ENCODE results near the gene POP5. TPM values are rescaled to one million over a fixed set of nuclear protein-coding genes. Genes with fewer than 3 reads are reported as not detected.

Gene POP5
- total and polyA plus RNA-seq, 4 experiments from 2014 or later: 70.4 to 91.6 (median 80.0) TPM

DNA sequence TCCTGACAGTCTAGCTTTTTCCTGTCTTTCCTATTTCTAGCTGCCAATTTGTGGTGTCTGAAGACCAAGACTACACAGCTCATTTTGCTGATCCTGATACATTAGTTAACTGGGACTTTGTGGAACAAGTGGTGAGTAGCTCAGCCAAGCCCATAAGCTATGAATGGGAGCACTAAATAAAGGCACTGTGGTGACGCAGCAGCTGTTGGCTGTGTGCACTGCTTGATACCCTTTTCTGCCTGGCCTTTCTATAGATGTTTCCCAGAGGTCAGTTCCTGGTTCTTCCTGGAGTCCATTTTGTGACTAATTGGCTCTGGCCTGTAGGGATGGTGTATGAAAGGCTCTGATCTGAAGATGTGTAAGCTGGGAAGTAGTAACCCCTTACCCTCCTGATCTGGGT, 26.5 kb downstream of the POP5 start:
- Mint-ChIP-seq H3K27me3 (no peaks in the 10 kb centered on the region), H3K27ac (peak overlapping the region in 2 of 7 donors; percentile 8 to 62), H3K9me3 (peaks cover 0 to 2% (median 0%) of the 10 kb centered on the region in 8 donors), H3K36me3 (peaks cover 30 to 43% of the 10 kb centered on the region in 2 donors), H3K4me3 (no peak overlapping the region), H3K4me1 (peaks cover 6 to 21% (median 14%) of the 10 kb centered on the region in 4 donors)
- Histone ChIP-seq H3K27ac (ENCODE audit: low read depth, low read length) (no peak overlapping the region), H3K4me1 (ENCODE audit: insufficient read depth, low read length) (peaks cover 11% of the 10 kb centered on the region), H3K9me3 (ENCODE audit: control insufficient read depth in 1 of 2, low read length in 2 of 2) (no peaks in the 10 kb centered on the region), H3K4me3 (ENCODE audit: low read length in 2 of 2) (no peak overlapping the region), H3K27me3 (ENCODE audit: insufficient read depth, low read length) (no peaks in the 10 kb centered on the region), H3K36me3 (ENCODE audit: insufficient read depth, low read length) (peaks cover 44% of the 10 kb centered on the region)
- no peak for DNase-seq
- intact Hi-C loops (cut with micrococcal nuclease): no loop called here
- CTCF ChIA-PET (ENCODE audit: partially characterized antibody): interaction anchor here (1.6 kb wide), 1 partner anchor 26 kb away, joined by 3 read pairs; no protein-coding TSS in a partner anchor
- POLR2A ChIA-PET (ENCODE audit: partially characterized antibody): interaction anchor here (0.8 kb wide), 1 partner anchor 20 kb away, joined by 3 read pairs; no protein-coding TSS in a partner anchor

DNA sequence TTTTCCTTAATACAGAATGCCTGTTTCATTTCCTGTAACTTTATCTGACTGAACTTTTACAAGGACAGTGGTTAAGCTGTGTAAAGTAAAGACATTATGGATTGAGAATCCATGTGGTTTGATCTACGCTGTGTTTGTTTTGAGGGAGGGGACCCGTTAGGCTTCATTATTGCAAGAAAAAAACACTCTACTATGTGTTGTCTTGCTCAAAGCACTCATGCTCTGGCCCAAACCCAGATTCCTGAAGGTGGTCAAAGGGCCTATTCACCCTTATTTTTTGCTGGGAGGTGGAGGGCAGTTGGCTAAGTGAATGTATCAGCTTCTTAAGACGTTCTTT, 35.2 kb downstream of the POP5 start:
- Histone ChIP-seq H3K4me3 (ENCODE audit: low read length in 2 of 2) (no peak overlapping the region), H3K36me3 (ENCODE audit: insufficient read depth, low read length) (peaks cover 33% of the 10 kb centered on the region), H3K27me3 (ENCODE audit: insufficient read depth, low read length) (no peaks in the 10 kb centered on the region), H3K4me1 (ENCODE audit: insufficient read depth, low read length) (peaks cover 37% of the 10 kb centered on the region), H3K27ac (ENCODE audit: low read depth, low read length) (no peak overlapping the region), H3K9me3 (ENCODE audit: control insufficient read depth in 1 of 2, low read length in 2 of 2) (no peaks in the 10 kb centered on the region)
- Mint-ChIP-seq H3K27ac (peak overlapping the region in 2 of 7 donors; percentile 4 to 65), H3K4me1 (peaks cover 9 to 34% (median 18%) of the 10 kb centered on the region in 4 donors), H3K9me3 (peaks cover 0 to 2% (median 0%) of the 10 kb centered on the region in 8 donors), H3K4me3 (no peak overlapping the region), H3K36me3 (peaks cover 6 to 13% of the 10 kb centered on the region in 2 donors), H3K27me3 (no peaks in the 10 kb centered on the region)
- DNase-seq: no peak
- ChIA-PET CTCF (ENCODE audit: partially characterized antibody) (no interaction called here), POLR2A (ENCODE audit: partially characterized antibody) (no interaction called here)
- intact Hi-C loops (cut with micrococcal nuclease): no loop called here

DNA sequence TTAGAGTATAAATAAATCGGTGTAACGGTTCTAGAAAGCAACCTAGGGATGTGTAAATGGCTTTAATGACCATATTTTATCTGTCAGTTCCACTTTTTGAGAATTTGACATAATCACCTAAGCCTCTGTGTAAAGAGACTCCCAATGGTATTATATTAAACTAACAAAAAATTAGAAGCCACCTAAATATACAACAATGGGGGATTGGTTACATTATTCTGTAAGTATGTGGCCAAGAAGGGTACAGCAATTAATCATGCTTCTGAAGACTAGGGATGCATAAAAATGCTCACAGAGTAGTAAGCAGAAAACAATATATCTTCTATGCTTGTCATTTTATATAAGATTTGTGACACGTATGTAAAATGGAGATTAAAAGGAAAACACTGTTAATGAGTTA, 36.5 kb downstream of the POP5 start:
- peaks cover 33% of the 10 kb centered on the region for H3K36me3 ChIP-seq (ENCODE audit: insufficient read depth, low read length)
- no peak for DNase-seq
- H3K27me3 ChIP-seq (ENCODE audit: insufficient read depth, low read length): no peaks in the 10 kb centered on the region
- Mint-ChIP-seq H3K4me3 (peak overlapping the region in 1 of 8 donors; percentile 17), H3K4me1 (peaks cover 12 to 47% (median 28%) of the 10 kb centered on the region in 4 donors), H3K9me3 (peaks cover 0 to 2% (median 0%) of the 10 kb centered on the region in 8 donors), H3K27ac (peak overlapping the region in 1 of 7 donors; percentile 37), H3K27me3 (no peaks in the 10 kb centered on the region), H3K36me3 (peaks cover 6 to 23% of the 10 kb centered on the region in 2 donors)
- ChIA-PET CTCF (ENCODE audit: partially characterized antibody) (no interaction called here), POLR2A (ENCODE audit: partially characterized antibody) (no interaction called here)
- H3K4me3 ChIP-seq (ENCODE audit: low read length in 2 of 2): no peak overlapping the region
- no peak overlapping the region for H3K27ac ChIP-seq (ENCODE audit: low read depth, low read length)
- intact Hi-C loops (cut with micrococcal nuclease): no loop called here
- H3K4me1 ChIP-seq (ENCODE audit: insufficient read depth, low read length): peaks cover 50% of the 10 kb centered on the region
- H3K9me3 ChIP-seq (ENCODE audit: control insufficient read depth in 1 of 2, low read length in 2 of 2): no peaks in the 10 kb centered on the region

DNA sequence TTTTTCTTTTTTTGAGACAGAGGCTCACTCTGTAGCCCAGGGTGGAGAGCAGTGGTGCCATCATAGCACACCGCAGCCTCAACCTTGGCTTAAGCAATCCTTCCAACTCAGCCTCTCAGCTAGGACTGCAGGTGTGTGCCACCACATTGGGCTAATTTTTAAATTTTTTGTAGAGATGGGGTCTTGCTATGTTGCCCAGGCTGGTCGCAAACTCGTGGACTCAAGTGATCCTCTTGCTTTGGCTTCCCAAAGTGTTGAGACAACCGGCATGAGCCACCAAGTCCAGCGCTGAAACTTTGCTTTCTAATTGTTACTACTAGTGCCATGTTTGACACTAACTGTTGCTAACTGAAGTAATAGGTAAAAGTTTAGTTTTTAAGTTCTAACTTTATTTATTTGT, 39.0 kb downstream of the POP5 start:
- H3K27ac ChIP-seq (ENCODE audit: low read depth, low read length): no peak overlapping the region
- peaks cover 13% of the 10 kb centered on the region for H3K36me3 ChIP-seq (ENCODE audit: insufficient read depth, low read length)
- peaks cover 33 to 73% (median 51%) of the 10 kb centered on the region in 4 donors for H3K4me1 Mint-ChIP-seq
- ChIA-PET POLR2A (ENCODE audit: partially characterized antibody) (interaction anchor here (2.2 kb wide), 1 partner anchor 13 kb away, joined by 9 read pairs; the partner anchor contains the start of gene COQ5), CTCF (ENCODE audit: partially characterized antibody) (no interaction called here)
- no peak overlapping the region for H3K4me3 ChIP-seq (ENCODE audit: low read length in 2 of 2)
- no peak overlapping the region for H3K4me3 Mint-ChIP-seq
- H3K9me3 ChIP-seq (ENCODE audit: control insufficient read depth in 1 of 2, low read length in 2 of 2): no peaks in the 10 kb centered on the region
- H3K27ac Mint-ChIP-seq: peak overlapping the region in 1 of 7 donors; percentile 60
- DNase-seq: no peak
- H3K36me3 Mint-ChIP-seq: peaks cover 13 to 38% of the 10 kb centered on the region in 2 donors
- H3K27me3 ChIP-seq (ENCODE audit: insufficient read depth, low read length): no peaks in the 10 kb centered on the region
- H3K9me3 Mint-ChIP-seq: peaks cover 0 to 2% (median 0%) of the 10 kb centered on the region in 8 donors
- peaks cover 70% of the 10 kb centered on the region for H3K4me1 ChIP-seq (ENCODE audit: insufficient read depth, low read length)
- intact Hi-C loops (cut with micrococcal nuclease): no loop called here
- H3K27me3 Mint-ChIP-seq: no peaks in the 10 kb centered on the region

DNA sequence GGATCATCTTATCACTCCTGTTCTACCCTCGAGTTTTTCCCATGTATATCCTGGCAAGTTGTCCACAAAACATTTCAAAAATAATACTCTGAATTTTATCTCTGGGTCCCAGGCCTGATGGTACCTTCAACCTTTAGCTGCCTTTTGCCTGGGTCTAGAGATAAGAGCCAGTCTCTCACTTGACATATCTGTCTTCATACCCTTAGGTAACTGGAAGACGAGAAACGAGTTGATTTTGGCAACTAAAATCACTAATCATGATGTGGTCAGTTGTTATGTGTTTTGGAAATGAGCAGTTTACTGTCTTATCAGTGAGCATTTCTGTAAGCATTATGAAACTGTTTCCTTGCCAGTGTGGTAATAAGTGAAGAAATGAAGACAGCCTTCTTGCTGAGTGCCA, 40.8 kb downstream of the POP5 start:
- Histone ChIP-seq H3K27ac (ENCODE audit: low read depth, low read length) (no peak overlapping the region), H3K27me3 (ENCODE audit: insufficient read depth, low read length) (no peaks in the 10 kb centered on the region), H3K36me3 (ENCODE audit: insufficient read depth, low read length) (no peaks in the 10 kb centered on the region), H3K4me1 (ENCODE audit: insufficient read depth, low read length) (peaks cover 87% of the 10 kb centered on the region), H3K4me3 (ENCODE audit: low read length in 2 of 2) (no peak overlapping the region), H3K9me3 (ENCODE audit: control insufficient read depth in 1 of 2, low read length in 2 of 2) (no peaks in the 10 kb centered on the region)
- H3K27me3 Mint-ChIP-seq: no peaks in the 10 kb centered on the region
- H3K9me3 Mint-ChIP-seq: no peaks in the 10 kb centered on the region
- no peak for DNase-seq
- peaks cover 47 to 82% (median 59%) of the 10 kb centered on the region in 4 donors for H3K4me1 Mint-ChIP-seq
- H3K4me3 Mint-ChIP-seq: peak overlapping the region in 5 of 8 donors; percentile 21 to 58 (median 36)
- H3K27ac Mint-ChIP-seq: peak overlapping the region in 6 of 7 donors; percentile 32 to 65 (median 56)
- intact Hi-C loops (cut with micrococcal nuclease): no loop called here
- ChIA-PET CTCF (ENCODE audit: partially characterized antibody) (no interaction called here), POLR2A (ENCODE audit: partially characterized antibody) (interaction anchor here (2.2 kb wide), 1 partner anchor 11 kb away, joined by 9 read pairs; the partner anchor contains the start of gene COQ5)
- H3K36me3 Mint-ChIP-seq: peaks cover 7 to 45% of the 10 kb centered on the region in 2 donors

DNA sequence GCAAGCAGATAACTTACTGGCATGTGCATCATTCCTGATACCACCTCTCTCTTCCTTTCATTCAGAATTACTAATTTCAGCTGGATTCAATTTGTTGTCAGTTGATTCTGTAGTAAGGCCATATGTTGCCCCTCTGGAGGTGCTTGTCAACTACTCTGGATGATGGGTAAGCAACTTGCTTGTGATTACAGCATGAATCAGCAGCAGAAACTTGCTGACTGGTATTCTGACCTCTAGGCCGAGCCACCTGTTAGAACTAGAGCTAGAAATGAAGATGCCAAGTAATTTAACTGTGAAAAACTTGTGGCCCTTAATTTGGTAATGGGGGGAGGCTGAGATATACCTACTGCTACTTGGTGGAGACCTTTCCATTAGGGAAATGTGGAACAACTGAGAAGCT, 41.9 kb downstream of the POP5 start:
- H3K36me3 Mint-ChIP-seq: peaks cover 7 to 48% of the 10 kb centered on the region in 2 donors
- Histone ChIP-seq H3K9me3 (ENCODE audit: control insufficient read depth in 1 of 2, low read length in 2 of 2) (no peaks in the 10 kb centered on the region), H3K27ac (ENCODE audit: low read depth, low read length) (peak overlapping the region; percentile 14), H3K27me3 (ENCODE audit: insufficient read depth, low read length) (no peaks in the 10 kb centered on the region), H3K4me3 (ENCODE audit: low read length in 2 of 2) (no peak overlapping the region), H3K36me3 (ENCODE audit: insufficient read depth, low read length) (no peaks in the 10 kb centered on the region), H3K4me1 (ENCODE audit: insufficient read depth, low read length) (peaks cover 83% of the 10 kb centered on the region)
- H3K27me3 Mint-ChIP-seq: no peaks in the 10 kb centered on the region
- H3K9me3 Mint-ChIP-seq: no peaks in the 10 kb centered on the region
- H3K27ac Mint-ChIP-seq: peak overlapping the region in 6 of 7 donors; percentile 42 to 98 (median 86)
- CTCF ChIA-PET (ENCODE audit: partially characterized antibody): interaction anchor here (1.3 to 1.6 kb wide), 2 partner anchors 44 to 71 kb away, joined by 4 to 6 read pairs; no protein-coding TSS in a partner anchor
- no peak for DNase-seq
- POLR2A ChIA-PET (ENCODE audit: partially characterized antibody): interaction anchor here (2.1 kb wide), 1 partner anchor 37 kb away, joined by 9 read pairs; no protein-coding TSS in a partner anchor
- H3K4me1 Mint-ChIP-seq: peaks cover 50 to 82% (median 62%) of the 10 kb centered on the region in 4 donors
- peak overlapping the region in 6 of 8 donors; percentile 85 to 94 (median 93) for H3K4me3 Mint-ChIP-seq
- intact Hi-C loops (cut with micrococcal nuclease): no loop called here

DNA sequence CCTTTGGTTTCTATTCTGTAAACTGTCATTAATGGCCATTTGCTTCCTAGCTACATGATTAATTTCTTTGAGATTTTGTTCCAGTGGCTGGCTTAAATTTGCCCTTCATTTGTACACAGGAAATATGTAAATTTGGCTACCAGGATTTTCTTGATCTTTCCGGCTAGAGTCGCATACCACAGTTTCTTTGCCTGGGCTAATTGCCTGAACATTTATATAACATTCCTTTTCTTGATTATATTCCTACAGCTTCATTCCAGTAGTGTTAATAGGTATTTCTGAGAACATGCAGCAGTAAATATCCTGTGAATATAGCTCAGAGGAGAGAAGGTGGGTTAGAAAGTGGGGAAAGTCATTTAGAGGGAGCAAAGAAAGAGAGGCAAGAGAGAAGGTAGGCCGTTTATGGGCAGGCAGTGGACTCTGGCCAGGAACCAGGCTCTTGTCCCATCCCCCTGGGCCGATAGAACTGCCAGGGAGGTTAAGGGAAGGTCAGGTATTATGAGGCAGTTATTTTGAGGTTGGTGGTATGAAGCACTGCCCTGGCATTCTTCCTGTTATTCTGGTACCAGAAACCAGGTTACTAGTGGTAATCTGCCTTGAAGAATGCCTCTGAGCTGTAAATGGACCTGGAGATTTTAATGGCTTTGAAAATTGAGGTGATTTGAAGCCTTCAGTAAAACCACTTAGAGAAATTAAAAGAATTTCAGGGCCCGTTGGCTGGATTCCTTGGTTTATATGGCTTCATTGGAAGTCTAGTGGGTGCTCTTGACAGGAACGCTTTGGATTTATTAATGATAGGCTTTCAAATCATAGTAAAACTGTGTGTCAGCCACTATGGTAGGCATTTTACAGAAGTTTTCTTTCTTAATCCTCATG, 42.7 kb downstream of the POP5 start:
- POLR2A ChIA-PET (ENCODE audit: partially characterized antibody): interaction anchor here (0.9 to 2.1 kb wide), 6 partner anchors 9 to 247 kb away, joined by 3 to 9 read pairs (median 6); partner anchors contain the start of genes COQ5, POP5 and RNU4-2
- Histone ChIP-seq H3K4me3 (ENCODE audit: low read length in 2 of 2) (peak overlapping the region; percentile 2 to 13), H3K27me3 (ENCODE audit: insufficient read depth, low read length) (no peaks in the 10 kb centered on the region), H3K27ac (ENCODE audit: low read depth, low read length) (peak overlapping the region; percentile 47), H3K4me1 (ENCODE audit: insufficient read depth, low read length) (peaks cover 81% of the 10 kb centered on the region), H3K9me3 (ENCODE audit: control insufficient read depth in 1 of 2, low read length in 2 of 2) (no peaks in the 10 kb centered on the region), H3K36me3 (ENCODE audit: insufficient read depth, low read length) (no peaks in the 10 kb centered on the region)
- Mint-ChIP-seq H3K4me1 (peaks cover 50 to 80% (median 65%) of the 10 kb centered on the region in 4 donors), H3K36me3 (peaks cover 7 to 51% of the 10 kb centered on the region in 2 donors), H3K4me3 (peak overlapping the region; percentile 74 to 94 (median 90)), H3K9me3 (peaks cover 0 to 2% (median 0%) of the 10 kb centered on the region in 8 donors), H3K27ac (peak overlapping the region; percentile 75 to 98 (median 84)), H3K27me3 (no peaks in the 10 kb centered on the region)
- CTCF ChIA-PET (ENCODE audit: partially characterized antibody): interaction anchor here (0.7 to 1.6 kb wide), 5 partner anchors 10 to 796 kb away, joined by 3 to 6 read pairs (median 3); partner anchors contain the start of gene COQ5
- intact Hi-C loops (cut with micrococcal nuclease): no loop called here
- no peak for DNase-seq

Data from CD4-positive, alpha-beta memory T cell (primary cell).